Activated CD4-positive, alpha-beta T cell treated with anti-CD3 and anti-CD28 coated beads, Interleukin-2, amount 50 U/mL, for 24 hours (primary cell): Measurements from ENCODE around the gene ZFPM1.

Source experiments
- DNase-seq, 2 donors: peaks; one replicate each; pipeline ENCODE4 v3.0.0-alpha.2; 2020; ENCODE audit warnings: low read depth in 1 of 2, low spot score in 1 of 2

The ZFPM1 gene

DNA sequence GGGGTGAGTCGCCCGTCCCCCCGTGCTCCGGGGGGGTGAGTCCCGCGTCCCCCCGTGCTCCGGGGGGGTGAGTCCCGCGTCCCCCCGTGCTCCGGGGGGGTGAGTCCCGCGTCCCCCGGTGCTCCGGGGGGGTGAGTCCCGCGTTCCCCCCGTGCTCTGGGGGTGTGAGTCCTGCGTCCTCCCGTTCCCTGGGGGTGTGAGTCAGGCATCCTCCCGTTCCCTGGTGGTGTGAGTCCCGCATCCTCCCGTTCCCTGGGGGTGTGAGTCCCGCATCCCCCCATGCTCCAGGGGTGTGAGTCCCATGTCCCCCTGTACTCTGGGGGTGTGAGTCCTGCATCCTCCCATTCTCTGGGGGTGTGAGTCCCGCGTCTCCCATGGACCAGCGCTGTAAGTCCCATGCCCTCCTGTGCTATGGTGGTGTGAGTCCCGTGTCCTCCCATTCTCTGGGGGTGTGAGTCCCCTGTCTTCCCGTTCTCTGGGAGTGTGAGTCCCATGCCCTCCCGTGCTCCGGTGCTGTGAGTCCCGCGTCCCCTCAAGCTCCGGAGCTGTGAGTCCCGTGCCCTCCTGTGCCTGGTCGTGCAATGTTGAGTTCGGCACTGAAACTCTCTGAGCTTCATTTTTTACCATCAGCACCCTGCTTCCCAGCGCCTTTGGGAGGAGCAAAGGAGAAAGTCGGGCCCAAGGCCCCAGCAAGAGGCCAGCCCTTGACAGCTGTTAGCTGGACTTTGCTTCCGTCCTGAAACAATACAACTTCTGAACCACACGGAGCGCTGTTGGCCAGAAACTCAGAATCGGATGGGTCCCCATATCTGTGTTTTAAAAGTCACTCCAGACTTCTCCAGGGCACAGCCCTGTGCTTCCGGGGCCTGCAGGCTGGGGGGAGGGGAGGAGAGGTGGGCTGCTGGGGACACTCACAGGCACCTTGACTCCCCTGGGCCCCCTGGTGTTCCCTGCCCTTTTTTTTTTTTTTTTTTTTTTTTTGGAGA lies 105.7 kb downstream of the ZFPM1 start:
- no peak for DNase-seq

GRCh38 chr16:88560714-88561484 lies 107.8 kb downstream of the ZFPM1 start:
- no peak for DNase-seq

DNA sequence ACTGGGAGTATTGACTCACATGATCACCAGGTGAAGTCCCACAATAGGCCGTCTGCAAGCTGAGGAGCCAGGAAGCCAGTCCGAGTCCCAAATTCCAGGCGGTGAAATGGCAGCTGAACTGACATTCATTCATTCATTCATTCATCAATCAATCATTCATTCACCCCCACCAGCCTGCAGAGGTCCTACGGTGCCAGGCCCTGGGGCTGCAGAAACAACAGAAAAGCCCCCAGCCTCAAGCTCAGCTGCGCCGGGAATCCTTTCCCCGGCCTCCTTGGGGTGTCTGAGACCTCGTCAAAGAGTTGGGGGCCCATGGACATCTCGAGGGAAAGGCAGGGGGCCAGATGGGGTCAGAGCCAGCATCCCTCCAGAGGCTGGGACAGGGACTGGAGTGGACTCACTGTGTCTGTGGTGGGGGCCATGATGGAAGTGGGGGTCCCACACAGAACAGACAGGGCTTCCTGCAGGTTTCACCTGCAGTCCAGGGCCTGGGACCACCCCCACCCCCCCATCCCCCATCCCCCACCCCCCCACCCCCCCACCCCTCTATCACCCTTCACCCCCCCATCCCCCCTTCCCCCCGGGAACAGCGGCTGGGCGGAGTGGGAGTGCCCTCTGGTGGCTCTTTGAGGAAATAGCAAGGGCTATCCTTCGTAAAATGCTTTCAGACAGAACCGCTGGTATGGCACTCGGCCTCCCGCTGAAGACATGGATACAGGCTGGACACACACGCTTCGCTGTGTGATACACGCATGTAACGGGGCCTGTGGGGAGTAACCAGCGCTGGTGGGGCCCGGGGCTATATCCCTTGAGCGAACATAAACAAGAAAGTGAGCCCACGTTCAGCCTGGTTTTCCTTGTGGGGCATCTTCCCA lies 108.6 kb downstream of the ZFPM1 start:
- peak; percentile 18 to 27 for DNase-seq

DNA sequence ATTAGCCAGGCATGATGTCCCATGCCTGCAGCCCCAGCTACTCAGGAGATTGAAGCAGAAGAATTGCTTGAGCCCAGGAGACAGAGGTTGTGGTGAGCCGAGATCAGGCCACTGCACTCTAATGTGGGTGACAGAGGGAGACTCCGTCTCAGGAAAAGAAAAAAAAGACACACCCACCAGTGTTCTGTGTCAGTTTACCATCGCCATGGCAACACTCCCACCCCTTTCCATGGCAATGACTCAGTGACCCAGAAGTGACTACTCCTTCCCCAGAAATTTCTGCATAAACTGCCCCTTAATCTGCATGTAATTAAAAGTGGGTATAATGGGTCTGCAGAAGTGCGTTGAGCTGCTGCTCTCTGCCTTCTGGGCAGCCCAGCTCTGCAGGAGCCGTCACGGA lies 113.1 kb downstream of the ZFPM1 start:
- DNase-seq, result peak; percentile 29 to 63

DNA sequence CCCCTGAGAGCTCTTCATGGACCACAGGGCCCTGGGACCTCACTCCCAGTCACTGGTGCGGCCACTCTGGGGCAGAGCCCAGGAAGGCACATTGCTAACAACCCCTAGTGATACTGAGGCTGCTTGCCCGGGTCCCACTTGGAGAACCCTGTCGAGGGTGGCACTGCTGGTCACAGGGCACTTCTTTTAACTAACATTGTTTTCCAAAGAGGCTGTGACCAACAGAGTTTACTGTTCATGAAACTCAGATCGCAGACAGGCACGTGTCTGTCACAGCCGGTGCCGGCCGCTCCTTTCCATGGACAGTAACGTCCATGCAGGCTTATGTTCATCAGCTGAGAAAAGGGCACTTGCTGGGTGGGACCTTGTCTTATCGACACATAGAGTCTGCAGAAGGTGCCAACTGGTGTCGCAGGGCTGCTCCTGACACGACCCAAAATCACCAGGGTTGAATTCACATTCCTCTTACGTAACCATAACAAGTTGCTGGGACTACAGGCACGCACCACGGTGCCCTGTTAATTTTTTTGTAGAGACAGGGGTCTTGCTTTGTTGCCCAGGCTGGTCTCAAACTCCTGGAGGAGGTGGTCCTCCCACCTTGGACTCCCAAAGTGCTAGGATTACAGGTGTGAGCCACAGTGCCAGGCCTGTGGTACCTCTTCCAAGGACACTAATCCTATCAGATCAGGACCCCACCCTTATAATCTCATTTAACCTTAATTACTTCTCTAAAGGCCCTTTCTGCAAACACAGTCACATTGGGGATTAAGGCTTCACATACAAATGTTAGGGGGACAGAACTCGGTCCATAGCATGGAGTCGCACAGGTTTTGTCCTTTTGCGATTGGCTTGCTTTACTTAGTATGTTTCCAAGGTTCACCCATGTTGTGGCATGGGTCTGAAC lies 115.9 kb downstream of the ZFPM1 start:
- no peak for DNase-seq

DNA sequence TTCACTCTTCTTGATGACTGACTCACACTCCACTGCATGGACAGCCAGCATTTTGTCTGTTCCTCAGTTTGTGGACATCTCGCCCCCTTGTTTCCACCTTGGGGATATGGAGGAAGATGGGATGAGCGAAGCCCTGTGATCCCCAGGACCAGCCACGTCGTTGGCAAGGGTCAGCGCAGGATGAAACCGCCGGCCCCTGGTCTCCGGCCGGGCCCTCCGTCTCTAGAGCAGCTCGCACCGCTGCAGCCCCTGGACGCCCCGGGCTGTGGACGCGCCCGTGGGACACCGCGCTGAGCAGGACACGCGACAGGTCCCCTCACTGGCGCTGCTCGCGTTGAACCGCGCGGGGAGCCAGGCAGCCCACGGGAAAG lies 116.5 kb downstream of the ZFPM1 start:
- DNase-seq, result no peak

DNA sequence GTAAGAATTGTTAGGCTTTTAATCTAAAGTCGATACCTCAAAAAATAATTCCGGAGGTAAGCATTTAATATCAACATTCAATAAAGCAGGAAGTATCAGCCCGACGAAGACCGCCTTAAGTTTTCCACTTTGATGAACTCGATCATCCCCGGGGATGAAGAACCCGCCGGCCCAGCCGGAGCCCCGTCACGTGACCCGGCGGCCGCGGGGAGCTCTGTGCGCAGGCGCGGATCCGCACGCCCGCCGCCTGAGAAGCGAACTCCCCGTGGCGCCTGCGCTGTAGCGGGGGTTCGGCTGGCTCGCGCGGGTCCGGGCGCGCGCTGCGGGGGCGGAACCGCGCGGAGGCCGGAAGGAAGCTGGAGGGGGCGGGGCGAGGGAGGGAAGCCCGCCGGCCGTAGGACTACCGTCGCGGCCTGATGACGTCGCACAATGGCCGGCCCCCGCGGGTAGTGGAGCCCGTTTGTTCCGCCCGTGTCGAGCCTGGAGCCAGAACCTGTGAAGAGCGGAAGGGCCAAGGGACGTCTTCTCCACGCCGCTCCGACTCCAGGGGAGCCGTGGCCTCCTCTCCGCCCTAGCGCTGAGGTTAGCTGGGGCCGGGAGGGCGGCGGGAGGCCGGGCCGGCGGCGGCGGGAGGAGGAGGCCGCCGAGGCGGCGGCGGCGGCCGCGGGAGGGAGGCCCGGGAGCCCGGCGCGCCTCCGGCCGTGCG lies 117.1 kb downstream of the ZFPM1 start, which contains the start of gene ZC3H18:
Gene ZC3H18 (plus strand): TSS at position 419 of the 706 bp plus-strand sequence. CDS start 6,721 bp downstream, outside the sequence.
- DNase-seq, result peak; percentile 94 to 95

- DNase-seq, result peak in 1 of 2 donors; percentile 19
Observed at GRCh38 chr16:88570691-88571092, 117.6 kb downstream of the ZFPM1 start.

DNA sequence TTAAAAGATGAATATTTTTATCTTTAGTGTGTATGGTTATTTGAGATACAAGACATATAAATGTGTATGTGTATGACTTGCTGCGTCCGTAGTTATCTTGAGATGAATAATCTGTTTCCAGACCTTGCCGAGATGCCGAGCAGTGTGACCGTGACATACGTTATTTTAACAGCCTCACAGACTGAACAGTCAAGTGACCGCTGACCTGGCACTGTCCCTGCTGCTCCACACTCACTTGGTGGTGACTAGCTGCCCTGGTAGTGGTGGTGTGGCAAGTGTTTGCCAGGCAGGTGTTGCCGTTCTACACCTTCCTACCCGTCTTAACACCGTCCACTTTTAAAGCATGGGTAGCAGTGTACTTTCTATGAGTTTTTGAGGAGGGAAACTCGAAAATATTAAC lies 122.2 kb downstream of the ZFPM1 start:
- DNase-seq, result no peak

DNA sequence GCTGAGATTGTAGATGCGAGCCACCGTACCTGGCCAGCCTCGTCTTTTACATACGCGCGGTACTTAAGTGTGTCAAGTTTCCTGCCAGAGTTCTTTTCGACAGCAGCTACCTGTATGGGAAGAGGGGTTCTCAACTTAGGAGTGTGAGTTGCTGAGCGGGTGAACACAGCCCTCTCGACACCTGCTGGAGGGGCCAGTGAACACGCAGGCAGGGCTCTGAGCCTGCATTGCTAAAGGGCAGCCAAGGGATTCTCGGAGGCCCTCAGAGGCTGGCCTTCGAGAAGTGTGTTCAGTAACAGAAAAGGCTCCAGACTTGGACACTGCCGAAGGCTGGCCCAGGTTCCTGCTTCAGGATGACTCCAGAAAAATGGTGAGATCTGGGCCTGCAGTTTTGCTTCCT lies 123.2 kb downstream of the ZFPM1 start:
- no peak for DNase-seq

DNA sequence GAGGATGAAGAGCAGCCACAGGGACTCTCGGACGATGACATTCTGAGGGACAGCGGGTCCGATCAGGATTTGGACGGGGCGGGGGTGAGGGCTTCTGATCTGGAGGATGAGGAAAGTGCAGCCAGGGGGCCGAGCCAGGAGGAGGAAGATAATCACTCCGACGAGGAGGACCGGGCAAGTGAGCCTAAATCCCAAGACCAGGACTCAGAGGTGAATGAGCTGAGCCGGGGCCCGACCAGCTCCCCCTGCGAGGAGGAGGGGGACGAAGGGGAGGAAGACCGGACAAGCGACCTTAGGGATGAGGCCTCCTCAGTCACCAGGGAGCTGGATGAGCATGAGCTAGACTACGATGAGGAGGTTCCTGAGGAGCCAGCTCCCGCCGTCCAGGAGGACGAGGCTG lies 124.1 kb downstream of the ZFPM1 start:
- no peak for DNase-seq

DNA sequence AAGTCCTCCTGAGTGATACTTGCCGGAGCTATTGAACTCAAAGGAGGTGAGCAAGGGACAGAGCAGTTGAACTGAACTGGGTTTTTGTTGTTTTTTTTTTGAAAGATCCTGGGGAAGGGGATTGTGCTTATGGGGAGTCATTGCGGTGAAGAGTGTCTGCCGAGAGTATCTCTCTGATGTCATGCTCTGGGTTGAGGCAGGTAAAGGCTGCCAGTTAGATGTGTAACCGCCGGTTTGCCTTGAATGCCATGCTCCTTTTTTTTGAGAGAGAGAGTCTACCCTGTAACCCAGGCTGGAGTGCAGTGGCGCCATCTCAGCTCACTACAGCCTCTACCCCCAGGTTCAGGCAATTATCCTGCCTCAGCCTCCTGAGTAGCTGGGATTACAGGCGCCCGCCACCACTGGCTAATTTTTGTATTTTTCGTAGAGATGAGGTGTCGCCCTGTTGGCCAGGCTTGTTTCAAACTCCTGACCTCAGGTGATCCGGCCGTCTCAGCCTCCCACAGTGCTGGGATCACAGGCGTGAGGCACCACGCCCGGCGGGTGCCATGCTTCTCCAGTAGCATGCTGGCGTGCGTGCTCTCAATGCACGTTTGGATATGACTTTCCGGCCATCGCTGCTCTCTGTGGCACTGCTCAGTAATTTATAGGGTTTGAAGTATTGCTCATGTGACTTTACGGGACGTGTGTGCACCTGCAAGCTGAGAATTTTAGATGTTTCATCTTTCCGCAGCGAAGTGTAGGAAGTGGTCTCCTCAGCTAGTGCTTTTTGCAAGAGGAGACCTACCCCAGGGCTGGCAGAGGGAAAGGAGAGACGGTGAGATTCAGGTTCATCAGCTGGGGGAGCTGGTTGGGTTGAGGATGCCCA lies 125.6 kb downstream of the ZFPM1 start:
- DNase-seq, result no peak

DNA sequence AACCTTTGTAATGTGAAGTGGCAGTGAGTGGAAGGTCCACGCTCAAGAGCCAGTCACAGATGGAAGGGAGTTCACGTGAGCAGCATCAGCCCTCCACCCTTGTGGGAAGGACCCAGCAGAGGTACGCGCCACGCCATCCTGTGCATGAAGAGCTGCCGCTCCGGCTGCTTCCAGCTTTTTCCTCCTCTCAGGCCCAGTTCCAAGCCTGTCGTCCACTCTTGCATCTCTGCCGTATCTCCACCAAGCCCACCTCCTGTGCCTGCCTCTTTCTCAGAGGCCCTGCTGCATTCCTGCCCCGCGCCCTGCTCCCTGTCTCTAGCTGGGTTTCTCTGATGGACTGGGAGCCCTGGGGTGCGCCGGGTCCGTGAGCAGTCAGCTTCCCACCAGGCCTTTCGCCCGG lies 127.3 kb downstream of the ZFPM1 start:
- no peak for DNase-seq

DNA sequence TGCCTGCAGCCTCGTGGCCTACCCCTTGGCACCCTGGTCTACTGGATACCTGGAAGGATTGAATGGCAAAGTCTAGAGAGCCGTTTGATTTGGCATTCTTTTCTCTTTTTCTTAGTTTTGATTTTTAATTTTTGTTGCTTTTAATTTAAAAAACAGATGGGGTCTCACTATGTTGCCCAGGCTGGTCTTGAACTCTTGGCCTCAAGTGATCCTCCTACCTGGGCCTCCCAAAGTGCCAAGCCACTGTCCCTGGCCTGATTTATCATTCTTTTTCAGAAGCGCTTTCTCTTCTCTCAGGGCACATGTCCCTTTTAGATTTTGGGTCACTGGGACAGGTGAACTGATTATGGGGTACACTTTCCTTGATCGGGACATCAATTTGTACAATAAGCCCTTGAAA lies 128.0 kb downstream of the ZFPM1 start:
- no peak for DNase-seq

DNA sequence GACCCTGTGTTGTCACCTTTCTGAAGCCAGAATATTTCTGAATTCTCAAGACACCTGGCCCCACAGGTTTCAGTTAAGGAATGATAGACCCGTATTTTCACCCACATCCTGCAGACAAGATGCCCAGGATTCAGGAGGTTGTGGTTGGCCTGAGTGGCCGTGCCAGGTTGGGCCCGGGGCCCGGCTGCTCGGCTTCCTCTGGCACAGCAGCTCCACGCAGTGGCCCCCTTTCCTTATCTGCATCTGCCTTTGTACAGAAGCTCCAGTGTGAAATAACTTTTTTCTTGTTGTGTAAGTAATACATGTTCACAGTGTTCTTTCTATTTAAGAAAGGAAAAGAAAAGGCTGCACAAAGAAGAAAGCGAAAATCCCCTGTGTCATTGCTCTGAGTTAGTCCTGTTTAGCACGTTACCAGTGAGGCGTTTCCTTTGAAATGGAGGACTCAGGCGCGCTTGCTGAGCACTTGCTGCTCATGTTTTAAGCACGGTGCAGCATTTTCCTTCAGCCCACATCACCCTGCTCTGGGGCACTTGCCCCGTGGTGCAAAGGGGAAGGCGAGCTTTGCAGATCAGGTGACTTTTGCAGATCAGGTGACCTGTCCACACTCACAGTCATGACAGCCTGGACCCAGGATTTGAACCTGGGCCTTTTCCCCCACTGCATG lies 130.0 kb downstream of the ZFPM1 start:
- DNase-seq, result no peak

GRCh38 chr16:88584676-88585075 lies 131.6 kb downstream of the ZFPM1 start:
- no peak for DNase-seq

GRCh38 chr16:88585269-88585668 lies 132.2 kb downstream of the ZFPM1 start:
- no peak for DNase-seq
